Measurements from ENCODE around the gene VPS8. TPM values are rescaled to one million over a fixed set of nuclear protein-coding genes. Genes with fewer than 3 reads are reported as not detected.
A peak's percentile ranks its signal among the peaks of the same experiment; 100 is the strongest.

The VPS8 gene
- total RNA-seq, 2 donors from 2014 or later, result 22.7 to 23.0 TPM

DNA sequence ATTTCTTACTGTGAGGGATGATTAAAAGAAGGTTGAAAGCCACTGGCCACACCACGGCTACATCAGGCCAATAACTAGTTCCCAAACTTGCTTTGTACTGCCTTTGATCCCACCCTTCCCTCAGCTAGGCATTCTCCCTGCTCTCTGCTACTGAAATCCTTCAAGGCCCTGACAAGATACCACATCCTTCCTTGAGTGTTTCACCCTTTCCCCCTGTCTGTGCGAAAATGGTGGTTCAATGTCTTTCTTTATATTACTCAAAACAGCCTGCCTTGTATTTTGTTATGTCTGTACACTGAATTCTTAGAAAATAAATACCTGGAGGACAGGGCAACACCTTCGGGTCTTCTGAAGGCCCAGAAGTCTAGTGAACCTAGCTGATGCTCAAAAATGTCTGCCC is 932 bp upstream of the VPS8 start:
- DNase-seq (ENCODE audit: low spot score), result no peak
- Histone ChIP-seq H3K27ac (no peak overlapping the region), H3K4me3 (no peak overlapping the region), H3K27me3 (no peaks in the 10 kb centered on the region), H3K36me3 (no peaks in the 10 kb centered on the region), H3K9me3 (no peaks in the 10 kb centered on the region), H3K4me1 (peaks cover 0 to 13% of the 10 kb centered on the region in 2 donors)
- TF ChIP-seq, protein P1, sequence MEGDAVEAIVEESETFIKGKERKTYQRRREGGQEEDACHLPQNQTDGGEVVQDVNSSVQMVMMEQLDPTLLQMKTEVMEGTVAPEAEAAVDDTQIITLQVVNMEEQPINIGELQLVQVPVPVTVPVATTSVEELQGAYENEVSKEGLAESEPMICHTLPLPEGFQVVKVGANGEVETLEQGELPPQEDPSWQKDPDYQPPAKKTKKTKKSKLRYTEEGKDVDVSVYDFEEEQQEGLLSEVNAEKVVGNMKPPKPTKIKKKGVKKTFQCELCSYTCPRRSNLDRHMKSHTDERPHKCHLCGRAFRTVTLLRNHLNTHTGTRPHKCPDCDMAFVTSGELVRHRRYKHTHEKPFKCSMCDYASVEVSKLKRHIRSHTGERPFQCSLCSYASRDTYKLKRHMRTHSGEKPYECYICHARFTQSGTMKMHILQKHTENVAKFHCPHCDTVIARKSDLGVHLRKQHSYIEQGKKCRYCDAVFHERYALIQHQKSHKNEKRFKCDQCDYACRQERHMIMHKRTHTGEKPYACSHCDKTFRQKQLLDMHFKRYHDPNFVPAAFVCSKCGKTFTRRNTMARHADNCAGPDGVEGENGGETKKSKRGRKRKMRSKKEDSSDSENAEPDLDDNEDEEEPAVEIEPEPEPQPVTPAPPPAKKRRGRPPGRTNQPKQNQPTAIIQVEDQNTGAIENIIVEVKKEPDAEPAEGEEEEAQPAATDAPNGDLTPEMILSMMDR (IDR thresholded peaks at IDR 0.05), result no peak

DNA sequence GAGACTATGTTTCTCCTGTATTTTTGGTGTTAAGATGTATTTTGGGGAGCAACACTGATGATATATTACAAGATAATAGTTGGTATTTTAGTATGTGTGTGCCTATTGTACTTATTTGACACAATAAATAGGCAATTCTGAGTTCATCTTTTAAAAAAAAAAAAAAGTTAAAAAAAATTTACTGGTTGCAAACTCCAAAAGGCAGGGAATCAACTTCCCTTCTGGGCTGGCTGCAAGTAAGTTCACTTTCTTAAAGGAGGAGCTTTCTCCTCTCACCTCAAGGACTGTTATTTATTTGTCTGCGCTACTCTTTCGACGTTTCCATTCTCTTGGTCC is 335 bp upstream of the VPS8 start:
- TF ChIP-seq, protein P1 (IDR thresholded peaks at IDR 0.05), result no peak
- H3K9me3 ChIP-seq, result no peaks in the 10 kb centered on the region
- H3K36me3 ChIP-seq, result no peaks in the 10 kb centered on the region
- no peak for DNase-seq (ENCODE audit: low spot score)
- peaks cover 0 to 11% of the 10 kb centered on the region in 2 donors for H3K4me1 ChIP-seq
- no peaks in the 10 kb centered on the region for H3K27me3 ChIP-seq
- H3K27ac ChIP-seq, result peak overlapping the region in 1 of 2 donors; percentile 71
- peak overlapping the region; percentile 91 to 94 for H3K4me3 ChIP-seq

DNA sequence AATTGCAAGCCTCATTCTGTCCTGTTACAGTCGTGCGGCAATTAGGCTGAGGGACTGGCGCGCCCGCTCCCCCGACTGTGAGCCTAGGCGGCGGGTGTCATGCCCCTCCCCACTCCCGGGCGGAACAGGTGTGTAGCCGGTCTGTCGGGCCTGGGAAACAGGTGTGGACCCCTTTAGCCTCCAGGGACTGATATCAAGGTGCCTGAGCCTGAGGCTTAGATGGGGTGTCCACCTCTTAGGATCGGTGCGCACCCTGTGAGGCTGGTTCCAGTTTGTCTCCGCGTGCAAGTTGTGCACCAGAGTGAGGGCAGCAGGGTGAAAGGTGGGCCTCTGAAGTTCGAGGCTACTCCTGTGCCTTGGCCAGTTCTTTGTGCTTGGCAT is 686 bp downstream of the VPS8 start:
- Histone ChIP-seq H3K9me3 (no peaks in the 10 kb centered on the region), H3K36me3 (no peaks in the 10 kb centered on the region), H3K4me1 (peaks cover 0 to 9% of the 10 kb centered on the region in 2 donors), H3K27ac (peak overlapping the region in 1 of 2 donors; percentile 76), H3K27me3 (no peaks in the 10 kb centered on the region), H3K4me3 (peak overlapping the region; percentile 91 to 94)
- no peak for DNase-seq (ENCODE audit: low spot score)
- TF ChIP-seq, protein P1 (IDR thresholded peaks at IDR 0.05), result no peak

DNA sequence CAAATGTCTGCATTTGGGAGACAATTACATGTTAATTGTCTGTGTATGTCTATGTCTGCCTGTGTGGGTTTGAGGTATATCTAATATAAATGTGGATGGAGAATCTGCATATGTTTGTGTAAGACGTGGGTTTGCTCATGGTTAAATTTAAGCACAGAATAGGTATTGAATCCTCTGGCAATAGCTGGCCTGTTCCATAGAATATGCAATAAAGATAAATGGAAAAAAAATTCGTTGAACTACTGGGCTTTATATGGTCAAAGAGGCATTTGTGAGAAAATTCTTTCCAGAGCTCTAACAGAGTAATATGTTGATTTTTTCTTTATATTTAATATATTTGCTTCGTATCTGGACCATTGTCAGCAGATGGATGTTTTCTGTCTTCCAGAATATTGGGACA is 1.4 kb downstream of the VPS8 start:
- no peak for DNase-seq (ENCODE audit: low spot score)
- Histone ChIP-seq H3K4me3 (no peak overlapping the region), H3K9me3 (no peaks in the 10 kb centered on the region), H3K27ac (no peak overlapping the region), H3K27me3 (no peaks in the 10 kb centered on the region), H3K4me1 (peaks cover 0 to 9% of the 10 kb centered on the region in 2 donors), H3K36me3 (no peaks in the 10 kb centered on the region)
- TF ChIP-seq, protein P1 (IDR thresholded peaks at IDR 0.05), result no peak

DNA sequence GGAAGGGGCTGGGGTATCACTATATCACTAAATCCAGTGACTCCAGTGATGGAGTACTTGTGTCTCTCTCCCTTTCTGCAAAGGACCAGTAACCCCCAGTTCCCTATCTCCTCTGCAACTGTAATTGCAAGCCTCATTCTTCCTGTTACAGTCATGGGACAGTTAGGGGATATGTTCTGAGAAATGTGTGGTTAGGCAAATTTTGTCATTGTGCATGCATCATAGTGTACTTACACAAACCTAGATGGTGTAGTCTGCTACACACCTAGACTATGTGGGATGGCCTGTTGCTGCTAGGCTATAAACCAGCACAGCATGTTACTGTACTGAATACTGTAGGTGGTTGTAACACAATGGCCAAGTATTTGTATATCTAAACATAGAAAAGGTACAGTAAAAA is 2.2 kb downstream of the VPS8 start:
- no peak for DNase-seq (ENCODE audit: low spot score)
- TF ChIP-seq, protein P1 (IDR thresholded peaks at IDR 0.05), result no peak
- peaks cover 0 to 9% of the 10 kb centered on the region in 2 donors for H3K4me1 ChIP-seq
- no peak overlapping the region for H3K4me3 ChIP-seq
- H3K27me3 ChIP-seq, result no peaks in the 10 kb centered on the region
- no peaks in the 10 kb centered on the region for H3K9me3 ChIP-seq
- H3K27ac ChIP-seq, result no peak overlapping the region
- no peaks in the 10 kb centered on the region for H3K36me3 ChIP-seq

Data from right atrium auricular region (tissue), 2 donors.